AG09319 (cell line): ENCODE measurements around the gene MEF2A.

Experiments
- DNase-seq: peaks from one replicate; pipeline ENCODE4 v3.0.0-alpha.2; 2010; ENCODE audit warnings: low read depth; ENCODE audit errors: extremely low read depth
- CTCF ChIP-seq: IDR thresholded peaks from 2 replicates; pipeline ENCODE4 v1.5.1; 2011; ENCODE audit warnings: low read depth, mild to moderate bottlenecking, inconsistent platforms, low read length, moderate library complexity

MEF2A gene

GRCh38 chr15:99552111-99552510, 13.7 kb upstream of the MEF2A start:
- TF ChIP-seq CTCF: no peak
- no peak for DNase-seq

DNA sequence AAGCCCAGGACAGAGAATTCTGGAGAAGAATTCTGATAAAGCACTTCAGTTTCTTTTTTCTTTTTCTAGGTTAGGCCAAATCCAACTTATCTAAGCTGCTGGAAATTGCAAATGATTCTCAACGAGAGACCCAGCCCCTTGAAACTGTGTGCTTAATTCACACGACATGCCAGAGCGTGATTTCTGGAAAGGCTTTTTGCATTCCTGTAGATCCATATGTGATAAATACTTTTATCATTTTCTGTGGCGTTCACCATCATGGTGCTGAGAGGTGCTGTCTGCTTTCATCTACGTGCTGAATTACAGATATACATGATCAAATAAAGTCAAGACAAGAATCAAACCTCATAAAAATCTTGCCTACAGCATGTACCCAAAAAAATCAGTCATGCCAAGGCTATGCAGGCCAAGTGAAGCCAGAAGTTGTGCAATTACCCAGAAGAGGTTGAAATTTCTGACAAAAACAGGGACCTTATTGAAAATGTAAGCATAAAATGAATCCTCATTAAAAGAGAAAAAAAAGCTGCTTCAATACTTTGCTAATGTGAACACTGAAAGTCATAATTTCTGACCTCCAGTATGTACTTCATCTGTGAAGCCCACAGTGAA, 10.8 kb upstream of the MEF2A start:
- no peak for TF ChIP-seq CTCF

DNA sequence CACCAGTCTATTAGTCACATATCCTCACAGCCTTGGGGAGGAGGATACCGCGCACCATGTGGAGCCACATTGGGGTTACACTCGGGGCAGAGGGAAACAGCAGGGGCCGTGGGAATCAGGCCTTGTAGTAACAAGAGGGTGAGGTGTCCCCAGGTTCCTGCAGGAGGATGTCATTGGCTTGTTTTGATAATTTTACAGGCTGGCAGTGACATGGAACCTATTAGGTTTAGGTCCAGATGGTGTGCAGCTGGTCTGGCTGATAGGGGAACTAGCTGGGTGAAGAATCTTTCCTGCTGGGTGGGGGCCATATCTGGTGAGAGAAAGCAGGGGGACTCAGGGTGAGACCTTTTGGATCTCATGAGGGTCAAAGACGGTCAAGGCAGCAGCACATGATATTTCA, 9.8 kb upstream of the MEF2A start:
- no peak for DNase-seq
- TF ChIP-seq CTCF: no peak

More for the DNA sequence above, 10.8 kb upstream of the MEF2A start:
- DNase-seq: no peak

- TF ChIP-seq CTCF: no peak
- DNase-seq: no peak
Measured at GRCh38 chr15:99556578-99556977, 9.2 kb upstream of the MEF2A start.

GRCh38 chr15:99558084-99558483, 7.7 kb upstream of the MEF2A start:
- no peak for TF ChIP-seq CTCF
- no peak for DNase-seq

- TF ChIP-seq CTCF: no peak
- no peak for DNase-seq
Measured at GRCh38 chr15:99558571-99558970, 7.2 kb upstream of the MEF2A start.

- no peak for DNase-seq
- TF ChIP-seq CTCF: no peak
Measured at GRCh38 chr15:99561476-99562230, 4.1 kb upstream of the MEF2A start.
